PC-9 (cell line): ENCODE measurements around the gene EFHC1. TPM values are rescaled to one million over a fixed set of nuclear protein-coding genes. Genes with fewer than 3 reads are reported as not detected.

Experiments
- BruUV-seq: library from RNA; stranded (reverse); fragments of 400-500 nt; replicated peaks from 2 replicates; lab custom pipeline; 2021; lab: Mats Ljungman, UMichigan
- CTCF ChIA-PET: fragments of 300-600 bp; sonication (Branson Sonifier 250); formaldehyde crosslinking; loops from one replicate; lab custom pipeline; 2022; ENCODE audit warnings: antibody characterized with exemption; lab: Charles Lee
- POLR2A ChIA-PET: fragments of 300-600 bp; sonication (Branson Sonifier 250); formaldehyde crosslinking; loops from one replicate; lab custom pipeline; 2022; ENCODE audit warnings: antibody characterized with exemption; ENCODE audit not compliant: unreplicated experiment; lab: Charles Lee
- DNase-seq, 2 experiments: peaks; one replicate each; pipeline versions ENCODE4 v3.0.0 to v3.0.0-alpha.2; 2015 to 2022; ENCODE audit warnings: mixed read lengths in 1 of 2
- H2AFZ ChIP-seq: fragments of 200-600 bp; sonication (generic); 2 replicates; pipeline ENCODE4 v1.8.1; 2017; ENCODE audit warnings: antibody characterized with exemption
- H3F3A ChIP-seq: fragments of 200-600 bp; sonication (generic); 2 replicates; pipeline ENCODE4 v1.8.1; 2017; ENCODE audit warnings: antibody characterized with exemption, mild to moderate bottlenecking, low read depth; ENCODE audit not compliant: insufficient read depth
- H3K27ac ChIP-seq: fragments of 200-600 bp; sonication (generic); 2 replicates; pipeline ENCODE4 v1.6.1; 2016; ENCODE audit warnings: mixed run types
- H3K27me3 ChIP-seq: fragments of 200-600 bp; sonication (generic); 2 replicates; pipeline ENCODE4 v1.6.1; 2016; ENCODE audit warnings: low read depth, mixed run types; ENCODE audit not compliant: insufficient read depth
- H3K36me3 ChIP-seq: fragments of 200-600 bp; sonication (generic); 2 replicates; pipeline ENCODE4 v1.6.1; 2016; ENCODE audit warnings: low read depth, mixed run types
- H3K4me1 ChIP-seq: fragments of 200-600 bp; sonication (generic); replicated peaks from 2 replicates; pipeline ENCODE4 v1.6.1; 2016; ENCODE audit warnings: mixed run types; ENCODE audit not compliant: insufficient read depth
- H3K4me2 ChIP-seq: fragments of 200-600 bp; sonication (generic); 2 replicates; pipeline ENCODE4 v1.6.1; 2017; ENCODE audit warnings: mixed run types
- H3K4me3 ChIP-seq: fragments of 200-600 bp; sonication (generic); 2 replicates; pipeline ENCODE4 v1.6.1; 2016; ENCODE audit warnings: mixed run types
- H3K79me2 ChIP-seq: fragments of 200-600 bp; sonication (generic); 2 replicates; pipeline ENCODE4 v1.6.1; 2017; ENCODE audit warnings: low read depth, mixed run types
- H3K9me2 ChIP-seq: fragments of 200-600 bp; sonication (generic); 2 replicates; pipeline ENCODE4 v1.8.1; 2017; ENCODE audit warnings: mild to moderate bottlenecking; ENCODE audit not compliant: insufficient read depth
- H3K9me3 ChIP-seq: fragments of 200-600 bp; sonication (generic); 2 replicates; pipeline ENCODE4 v1.8.1; 2016; ENCODE audit warnings: low read depth; ENCODE audit not compliant: insufficient read depth
- H4K20me1 ChIP-seq: fragments of 200-600 bp; sonication (generic); 2 replicates; pipeline ENCODE4 v1.8.1; 2017; ENCODE audit not compliant: insufficient read depth
- CTCF ChIP-seq: fragments of 200-600 bp; sonication (generic); conservative IDR thresholded peaks from 2 replicates; pipeline ENCODE4 v1.6.1; 2017; ENCODE audit warnings: mixed run types, antibody characterized with exemption, mild to moderate bottlenecking, moderate library complexity
- EZH2 ChIP-seq: fragments of 200-600 bp; sonication (generic); IDR thresholded peaks from 2 replicates; pipeline ENCODE4 v1.8.0; 2017; ENCODE audit warnings: antibody characterized with exemption, low read depth
- intact Hi-C: fragments of 100-400 bp; cut with micrococcal nuclease; formaldehyde crosslinking; loops from one replicate; pipeline ENCODE4 v1.10.0; 2022; ENCODE audit not compliant: unreplicated experiment
- total RNA-seq: library from RNA; stranded (reverse); gene quantifications from 2 replicates; pipeline ENCODE4 v1.2.3, GENCODE V29; 2021

EFHC1 gene
- total RNA-seq, 1 experiment from 2014 or later: 45.0 TPM

- Histone ChIP-seq H3K4me2 (no peak overlapping the region), H4K20me1 (no peaks in the 10 kb centered on the region; the same call in 1 of the 2 replicates), H3K27me3 (no peaks in the 10 kb centered on the region), H3K9me3 (no peaks in the 10 kb centered on the region), H2AFZ (no peak overlapping the region), H3K4me3 (no peak overlapping the region), H3K9me2 (no peaks in the 10 kb centered on the region), H3K4me1 (peaks cover 19% of the 10 kb centered on the region; the same call in 1 of the 2 replicates), H3K79me2 (peaks cover 10% of the 10 kb centered on the region), H3F3A (peaks cover 4% of the 10 kb centered on the region; the same call in 1 of the 2 replicates), H3K27ac (no peak overlapping the region), H3K36me3 (no peaks in the 10 kb centered on the region)
- ChIA-PET POLR2A (interaction anchor here (0.5 kb wide), 1 partner anchor 125 kb away, joined by 5 read pairs; no protein-coding TSS in a partner anchor), CTCF (no interaction called here)
- DNase-seq: no peak
- TF ChIP-seq EZH2 (no peak), CTCF (no peak)
- intact Hi-C loops: no loop called here
- no TSS peak for BruUV-seq
These were observed 128.2 kb downstream of the EFHC1 start for GRCh38 chr6:52548353-52548713.

- no peak overlapping the region for H3K4me3 ChIP-seq
- no peak overlapping the region for H2AFZ ChIP-seq
- H3K4me2 ChIP-seq: no peak overlapping the region
- H3K79me2 ChIP-seq: peaks cover 10% of the 10 kb centered on the region
- H3F3A ChIP-seq: peaks cover 4% of the 10 kb centered on the region; the same call in 1 of the 2 replicates
- H3K9me2 ChIP-seq: no peaks in the 10 kb centered on the region
- intact Hi-C loops: no loop called here
- no peaks in the 10 kb centered on the region for H3K27me3 ChIP-seq
- no TSS peak for BruUV-seq
- no peaks in the 10 kb centered on the region; the same call in 1 of the 2 replicates for H4K20me1 ChIP-seq
- POLR2A ChIA-PET: interaction anchor here (0.5 kb wide), 1 partner anchor 125 kb away, joined by 5 read pairs; no protein-coding TSS in a partner anchor
- no peaks in the 10 kb centered on the region for H3K9me3 ChIP-seq
- peaks cover 14% of the 10 kb centered on the region; the same call in 1 of the 2 replicates for H3K4me1 ChIP-seq
- TF ChIP-seq CTCF (no peak), EZH2 (no peak)
- DNase-seq: no peak
- H3K27ac ChIP-seq: no peak overlapping the region
- CTCF ChIA-PET: no interaction called here
- H3K36me3 ChIP-seq: no peaks in the 10 kb centered on the region
These were observed 128.9 kb downstream of the EFHC1 start for GRCh38 chr6:52548999-52549398.

GRCh38 chr6:52549428-52549827 is 129.3 kb downstream of the EFHC1 start:
- no TSS peak for BruUV-seq
- H3K9me2 ChIP-seq: no peaks in the 10 kb centered on the region
- H3K4me1 ChIP-seq: peaks cover 10% of the 10 kb centered on the region; the same call in 1 of the 2 replicates
- H3K4me3 ChIP-seq: no peak overlapping the region
- TF ChIP-seq EZH2: no peak
- no peak for TF ChIP-seq CTCF
- H3K79me2 ChIP-seq: peaks cover 10% of the 10 kb centered on the region
- ChIA-PET CTCF (no interaction called here), POLR2A (no interaction called here)
- H3F3A ChIP-seq: peaks cover 4% of the 10 kb centered on the region; the same call in 1 of the 2 replicates
- DNase-seq: no peak
- no peak overlapping the region for H3K27ac ChIP-seq
- intact Hi-C loops: no loop called here
- H4K20me1 ChIP-seq: no peaks in the 10 kb centered on the region; the same call in 1 of the 2 replicates
- H3K27me3 ChIP-seq: no peaks in the 10 kb centered on the region
- no peaks in the 10 kb centered on the region for H3K36me3 ChIP-seq
- H2AFZ ChIP-seq: no peak overlapping the region
- no peak overlapping the region for H3K4me2 ChIP-seq
- no peaks in the 10 kb centered on the region for H3K9me3 ChIP-seq
